NB4 (cell line): ENCODE data around the gene NAPA.

Experiments used
- DNase-seq: peaks from one replicate; pipeline ENCODE4 v3.0.0; 2010; ENCODE audit warnings: low read depth
- H3K4me3 ChIP-seq: one replicate; pipeline ENCODE4 v1.5.1; 2011; ENCODE audit warnings: mild to moderate bottlenecking, low read depth, low read length, moderate library complexity
- MYC ChIP-seq: IDR thresholded peaks from 2 replicates; pipeline ENCODE4 v1.6.1; 2011; ENCODE audit warnings: low read depth, low read length
- POLR2A ChIP-seq: IDR thresholded peaks from 2 replicates; pipeline ENCODE4 v1.6.1; 2011; ENCODE audit warnings: mild to moderate bottlenecking; ENCODE audit not compliant: insufficient read length; ENCODE audit errors: extremely low read depth
- TF ChIP-seq, protein P1 (sequence below): IDR thresholded peaks from one replicate; pipeline ENCODE4 v1.5.1; 2012; ENCODE audit warnings: low read depth, low read length
- TF ChIP-seq, protein P2 (sequence below): IDR thresholded peaks from 2 replicates; pipeline ENCODE4 v1.6.1; 2011; ENCODE audit warnings: low read depth, low read length

Gene NAPA

GRCh38 chr19:47514869-47515588, at the start of gene NAPA:
TSS of gene NAPA (minus strand) at chr19:47515063. CDS start at chr19:47514940, 123 bp downstream.
- H3K4me3 ChIP-seq, result peak within 1 kb of the TSS; percentile 84
- TF ChIP-seq MYC (peak; percentile 88), POLR2A (peak; percentile 95)
- TF ChIP-seq, protein P1, sequence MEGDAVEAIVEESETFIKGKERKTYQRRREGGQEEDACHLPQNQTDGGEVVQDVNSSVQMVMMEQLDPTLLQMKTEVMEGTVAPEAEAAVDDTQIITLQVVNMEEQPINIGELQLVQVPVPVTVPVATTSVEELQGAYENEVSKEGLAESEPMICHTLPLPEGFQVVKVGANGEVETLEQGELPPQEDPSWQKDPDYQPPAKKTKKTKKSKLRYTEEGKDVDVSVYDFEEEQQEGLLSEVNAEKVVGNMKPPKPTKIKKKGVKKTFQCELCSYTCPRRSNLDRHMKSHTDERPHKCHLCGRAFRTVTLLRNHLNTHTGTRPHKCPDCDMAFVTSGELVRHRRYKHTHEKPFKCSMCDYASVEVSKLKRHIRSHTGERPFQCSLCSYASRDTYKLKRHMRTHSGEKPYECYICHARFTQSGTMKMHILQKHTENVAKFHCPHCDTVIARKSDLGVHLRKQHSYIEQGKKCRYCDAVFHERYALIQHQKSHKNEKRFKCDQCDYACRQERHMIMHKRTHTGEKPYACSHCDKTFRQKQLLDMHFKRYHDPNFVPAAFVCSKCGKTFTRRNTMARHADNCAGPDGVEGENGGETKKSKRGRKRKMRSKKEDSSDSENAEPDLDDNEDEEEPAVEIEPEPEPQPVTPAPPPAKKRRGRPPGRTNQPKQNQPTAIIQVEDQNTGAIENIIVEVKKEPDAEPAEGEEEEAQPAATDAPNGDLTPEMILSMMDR, result no peak
- TF ChIP-seq, protein P2, sequence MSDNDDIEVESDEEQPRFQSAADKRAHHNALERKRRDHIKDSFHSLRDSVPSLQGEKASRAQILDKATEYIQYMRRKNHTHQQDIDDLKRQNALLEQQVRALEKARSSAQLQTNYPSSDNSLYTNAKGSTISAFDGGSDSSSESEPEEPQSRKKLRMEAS, result peak; percentile 99
- DNase-seq, result peak; percentile 100

GRCh38 chr19:47564081-47564480, 49.2 kb upstream of the NAPA start:
- no peak for TF ChIP-seq POLR2A
- TF ChIP-seq, protein P2, result no peak
- H3K4me3 ChIP-seq, result no peak overlapping the region
- DNase-seq, result no peak

- no peak for DNase-seq
- TF ChIP-seq POLR2A, result no peak
- no peak for TF ChIP-seq MYC
- TF ChIP-seq, protein P1, result no peak
- TF ChIP-seq, protein P2, result no peak
- no peak overlapping the region for H3K4me3 ChIP-seq
Measured at GRCh38 chr19:47561440-47562057, 46.7 kb upstream of the NAPA start.

GRCh38 chr19:47560999-47561398, 46.1 kb upstream of the NAPA start:
- no peak overlapping the region for H3K4me3 ChIP-seq
- TF ChIP-seq POLR2A (no peak), MYC (no peak)
- TF ChIP-seq, protein P1, result no peak
- TF ChIP-seq, protein P2, result no peak
- no peak for DNase-seq

DNA sequence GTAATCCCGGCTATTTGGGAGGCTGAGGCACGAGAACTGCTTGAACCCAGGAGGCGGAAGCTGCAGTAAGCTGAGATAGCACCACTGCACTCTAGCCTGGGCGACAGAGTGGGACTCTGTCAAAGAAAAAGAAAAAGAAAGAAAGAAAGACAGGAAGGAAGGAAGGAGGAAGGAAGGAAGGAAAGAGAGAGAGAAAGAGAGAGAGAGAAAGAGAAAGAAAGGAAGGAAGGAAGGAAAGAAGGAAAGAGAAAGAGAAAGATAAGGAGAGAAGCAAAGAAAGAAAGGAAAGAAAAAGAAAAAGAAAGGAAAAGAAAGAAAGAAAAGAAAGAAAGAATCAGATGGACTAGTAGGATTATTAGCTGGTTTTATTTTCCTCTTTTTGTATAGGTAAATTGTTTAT, 35.3 kb upstream of the NAPA start:
- no peak overlapping the region for H3K4me3 ChIP-seq
- TF ChIP-seq, protein P1, result no peak
- TF ChIP-seq, protein P2, result no peak
- TF ChIP-seq MYC (no peak), POLR2A (no peak)
- no peak for DNase-seq

- TF ChIP-seq POLR2A (no peak), MYC (no peak)
- TF ChIP-seq, protein P2, result no peak
- TF ChIP-seq, protein P1, result no peak
- H3K4me3 ChIP-seq, result no peak overlapping the region
- no peak for DNase-seq
Measured at GRCh38 chr19:47549261-47549862, 34.5 kb upstream of the NAPA start.
